Epithelial cell of proximal tubule (primary cell): ENCODE data around the gene UBE2H. TPM values are rescaled to one million over a fixed set of nuclear protein-coding genes. Genes with fewer than 3 reads are reported as not detected.

ENCODE experiments used
- DNase-seq: peaks from one replicate; pipeline ENCODE4 v3.0.0-alpha.2; 2011; ENCODE audit warnings: low read depth
- H3K4me3 ChIP-seq: 2 replicates; pipeline ENCODE4 v1.5.1; 2011; ENCODE audit warnings: low read depth, mild to moderate bottlenecking, low read length
- total RNA-seq: library from RNA; depleted of rRNA; stranded (reverse); fragments of >200 nt; gene quantifications from 2 replicates; pipeline ENCODE4 v1.2.3, GENCODE V29; 2015
- TF ChIP-seq, protein P1 (sequence below): conservative IDR thresholded peaks from 2 replicates; pipeline ENCODE4 v1.5.1; 2012; ENCODE audit warnings: low read depth, mild to moderate bottlenecking, low read length

The UBE2H gene
- total RNA-seq, 1 donor from 2014 or later = 88.1 TPM

GRCh38 chr7:129783584-129783919 lies 169.2 kb downstream of the UBE2H start:
- TF ChIP-seq, protein P1, sequence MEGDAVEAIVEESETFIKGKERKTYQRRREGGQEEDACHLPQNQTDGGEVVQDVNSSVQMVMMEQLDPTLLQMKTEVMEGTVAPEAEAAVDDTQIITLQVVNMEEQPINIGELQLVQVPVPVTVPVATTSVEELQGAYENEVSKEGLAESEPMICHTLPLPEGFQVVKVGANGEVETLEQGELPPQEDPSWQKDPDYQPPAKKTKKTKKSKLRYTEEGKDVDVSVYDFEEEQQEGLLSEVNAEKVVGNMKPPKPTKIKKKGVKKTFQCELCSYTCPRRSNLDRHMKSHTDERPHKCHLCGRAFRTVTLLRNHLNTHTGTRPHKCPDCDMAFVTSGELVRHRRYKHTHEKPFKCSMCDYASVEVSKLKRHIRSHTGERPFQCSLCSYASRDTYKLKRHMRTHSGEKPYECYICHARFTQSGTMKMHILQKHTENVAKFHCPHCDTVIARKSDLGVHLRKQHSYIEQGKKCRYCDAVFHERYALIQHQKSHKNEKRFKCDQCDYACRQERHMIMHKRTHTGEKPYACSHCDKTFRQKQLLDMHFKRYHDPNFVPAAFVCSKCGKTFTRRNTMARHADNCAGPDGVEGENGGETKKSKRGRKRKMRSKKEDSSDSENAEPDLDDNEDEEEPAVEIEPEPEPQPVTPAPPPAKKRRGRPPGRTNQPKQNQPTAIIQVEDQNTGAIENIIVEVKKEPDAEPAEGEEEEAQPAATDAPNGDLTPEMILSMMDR = no peak
- no peak overlapping the region for H3K4me3 ChIP-seq
- DNase-seq = no peak

DNA sequence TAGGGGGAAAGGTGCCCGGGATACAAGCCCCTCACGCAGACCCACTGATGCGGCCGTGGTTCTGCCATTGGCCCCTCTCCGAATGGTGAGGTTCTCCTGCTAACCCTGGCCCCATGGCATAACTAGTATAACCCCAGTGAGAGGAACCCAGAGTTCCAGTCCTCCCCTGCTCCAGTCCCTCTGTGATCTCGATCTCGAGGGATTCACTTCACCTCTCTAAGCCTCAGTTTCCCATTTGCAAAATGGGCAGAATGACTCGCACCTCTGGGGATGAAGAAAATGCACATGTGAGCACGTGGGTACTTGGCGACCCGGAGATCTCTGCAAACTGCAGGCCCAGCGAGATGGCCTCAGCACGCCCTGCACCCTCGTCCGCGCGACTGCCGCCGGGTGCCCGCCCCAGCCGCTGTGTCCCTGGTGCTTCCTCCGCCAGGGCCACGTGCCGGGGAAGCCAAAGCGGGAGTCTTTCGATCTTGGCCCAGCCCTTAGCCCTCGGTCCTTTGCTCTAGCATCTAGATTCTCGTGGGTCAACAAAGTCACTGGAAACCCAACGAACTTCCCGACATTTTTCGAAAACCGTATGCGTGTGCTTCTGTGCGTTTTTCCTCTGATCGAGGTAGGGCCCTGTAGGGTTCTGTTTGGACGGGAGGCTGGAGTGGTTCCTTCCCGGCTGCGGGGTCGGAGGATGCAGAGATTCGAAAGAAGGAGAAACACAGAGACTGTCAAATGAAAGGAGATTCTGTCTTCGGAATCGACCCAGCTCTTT lies 169.8 kb downstream of the UBE2H start:
- DNase-seq = no peak
- TF ChIP-seq, protein P1 = no peak
- H3K4me3 ChIP-seq = no peak overlapping the region

- DNase-seq = no peak
- no peak overlapping the region for H3K4me3 ChIP-seq
- TF ChIP-seq, protein P1 = no peak
Measured at GRCh38 chr7:129781928-129782817, 170.6 kb downstream of the UBE2H start.

GRCh38 chr7:129780974-129781927 lies 171.5 kb downstream of the UBE2H start:
- peak overlapping the region; percentile 79 for H3K4me3 ChIP-seq
- TF ChIP-seq, protein P1 = no peak
- DNase-seq = no peak

Other genes with a start within 250 kb of the UBE2H start
- gene ZC3HC1, start 98.4 kb upstream of the UBE2H start, total RNA-seq = 26.1 and 28.6 TPM in 2 replicates
- 12.6 and 13.3 TPM in 2 replicates for gene KLHDC10, start 117.6 kb upstream of the UBE2H start, total RNA-seq